NCI-H524 treated with DMSO at 0.1 percent for 48 hours (cell line): ENCODE measurements around the gene MDC1.

ENCODE experiments used
- DNase-seq: peaks from one replicate; lab custom pipeline; 2025; lab: John Stamatoyannopoulos, UW

The MDC1 gene

GRCh38 chr6:30747300-30747687 is 30.2 kb upstream of the MDC1 start:
- no peak for DNase-seq

- DNase-seq, result peak; percentile 16
Observed at GRCh38 chr6:30744054-30744805, 27.1 kb upstream of the MDC1 start, which contains the start of gene IER3. TSS of gene IER3 (minus strand) at chr6:30744547. CDS start at chr6:30744518, 29 bp downstream.

GRCh38 chr6:30743099-30744053 is 26.3 kb upstream of the MDC1 start:
- DNase-seq, result no peak

GRCh38 chr6:30742316-30743098 is 25.4 kb upstream of the MDC1 start, which contains the start of gene FLOT1:
TSS of gene FLOT1 (minus strand) at chr6:30742687. CDS start at chr6:30742189, 498 bp downstream.
- peak; percentile 34 for DNase-seq

- DNase-seq, result no peak
Observed at GRCh38 chr6:30741789-30742315, 24.8 kb upstream of the MDC1 start.

- no peak for DNase-seq
Observed at GRCh38 chr6:30741063-30741779, 24.1 kb upstream of the MDC1 start.

GRCh38 chr6:30740540-30740870 is 23.4 kb upstream of the MDC1 start:
- DNase-seq, result no peak

- no peak for DNase-seq
Observed at GRCh38 chr6:30738532-30738931, 21.5 kb upstream of the MDC1 start.

- DNase-seq, result no peak
Observed at GRCh38 chr6:30735668-30736314, 18.7 kb upstream of the MDC1 start.

- DNase-seq, result no peak
Observed at GRCh38 chr6:30732237-30732943, 15.3 kb upstream of the MDC1 start.

GRCh38 chr6:30730601-30731435 is 13.7 kb upstream of the MDC1 start:
- DNase-seq, result peak; percentile 71

GRCh38 chr6:30727920-30728553 is 11.0 kb upstream of the MDC1 start:
- no peak for DNase-seq

- no peak for DNase-seq
Observed at GRCh38 chr6:30726506-30727413, 9.7 kb upstream of the MDC1 start.

- DNase-seq, result no peak
Observed at GRCh38 chr6:30725713-30726505, 8.8 kb upstream of the MDC1 start.

- no peak for DNase-seq
Observed at GRCh38 chr6:30724906-30725667, 8.0 kb upstream of the MDC1 start.
